CD4-positive, alpha-beta T cell treated with Interleukin-1 beta for 1 hour (primary cell): ENCODE results near the gene LHFPL3.
"Not testable (repeated sequence)": the region's sequence is repeated elsewhere in the genome, so short reads cannot be mapped to it uniquely, and the experiment has no call there.

Experiments used
- DNase-seq, 2 donors: peaks; one replicate each; pipeline ENCODE4 v3.0.0-alpha.2; 2020 to 2022

Gene LHFPL3

GRCh38 chr7:104625956-104626355 lies 297.6 kb downstream of the LHFPL3 start:
- no peak for DNase-seq

GRCh38 chr7:104627516-104627915 lies 299.1 kb downstream of the LHFPL3 start:
- no peak for DNase-seq

- no peak for DNase-seq
These were observed 299.6 kb downstream of the LHFPL3 start for GRCh38 chr7:104628017-104628416.

- no peak for DNase-seq
These were observed 301.0 kb downstream of the LHFPL3 start for GRCh38 chr7:104629408-104629807.

- DNase-seq = no peak
These were observed 312.1 kb downstream of the LHFPL3 start for GRCh38 chr7:104640506-104640905.

- DNase-seq = no peak
These were observed 314.2 kb downstream of the LHFPL3 start for GRCh38 chr7:104642560-104642959.

- DNase-seq = no peak
These were observed 315.3 kb downstream of the LHFPL3 start for GRCh38 chr7:104643587-104644217.

GRCh38 chr7:104650991-104651640 lies 322.7 kb downstream of the LHFPL3 start:
- DNase-seq = no peak

GRCh38 chr7:104652434-104652833 lies 324.0 kb downstream of the LHFPL3 start:
- no peak for DNase-seq

- DNase-seq = no peak
These were observed 324.5 kb downstream of the LHFPL3 start for GRCh38 chr7:104652865-104653264.

- DNase-seq = no peak
These were observed 325.5 kb downstream of the LHFPL3 start for GRCh38 chr7:104653825-104654401.

- DNase-seq = no peak
These were observed 327.2 kb downstream of the LHFPL3 start for GRCh38 chr7:104655592-104655991.

GRCh38 chr7:104656467-104656866 lies 328.1 kb downstream of the LHFPL3 start:
- no peak for DNase-seq

- no peak for DNase-seq
These were observed 328.7 kb downstream of the LHFPL3 start for GRCh38 chr7:104657134-104657533.

- DNase-seq = no peak
These were observed 333.2 kb downstream of the LHFPL3 start for GRCh38 chr7:104661575-104661974.

GRCh38 chr7:104664648-104665047 lies 336.2 kb downstream of the LHFPL3 start:
- no peak for DNase-seq

- no peak for DNase-seq
These were observed 349.2 kb downstream of the LHFPL3 start for GRCh38 chr7:104677587-104677986.

GRCh38 chr7:104679085-104679484 lies 350.7 kb downstream of the LHFPL3 start:
- DNase-seq = no peak

- no peak for DNase-seq
These were observed 357.9 kb downstream of the LHFPL3 start for GRCh38 chr7:104686286-104686685.

- no peak for DNase-seq
These were observed 366.3 kb downstream of the LHFPL3 start for GRCh38 chr7:104694710-104695109.

- DNase-seq = no peak
These were observed 367.2 kb downstream of the LHFPL3 start for GRCh38 chr7:104695563-104695962.

- DNase-seq = no peak
These were observed 371.9 kb downstream of the LHFPL3 start for GRCh38 chr7:104700336-104700735.

- DNase-seq = not testable (repeated sequence)
These were observed 392.6 kb downstream of the LHFPL3 start for GRCh38 chr7:104721027-104721426.

- DNase-seq = no peak
These were observed 394.6 kb downstream of the LHFPL3 start for GRCh38 chr7:104723001-104723400.
